DMS 273 treated with DMSO at 0.1 percent for 48 hours (cell line): ENCODE data around the gene AHI1.

Experiments
- DNase-seq: peaks from one replicate; lab custom pipeline; 2025; lab: John Stamatoyannopoulos, UW

AHI1 gene

GRCh38 chr6:135497412-135498184, at the start of gene AHI1:
TSS of gene AHI1 (minus strand) at chr6:135497740. CDS start at chr6:135492237, 5,503 bp downstream.
- DNase-seq, result peak; percentile 76

DNA sequence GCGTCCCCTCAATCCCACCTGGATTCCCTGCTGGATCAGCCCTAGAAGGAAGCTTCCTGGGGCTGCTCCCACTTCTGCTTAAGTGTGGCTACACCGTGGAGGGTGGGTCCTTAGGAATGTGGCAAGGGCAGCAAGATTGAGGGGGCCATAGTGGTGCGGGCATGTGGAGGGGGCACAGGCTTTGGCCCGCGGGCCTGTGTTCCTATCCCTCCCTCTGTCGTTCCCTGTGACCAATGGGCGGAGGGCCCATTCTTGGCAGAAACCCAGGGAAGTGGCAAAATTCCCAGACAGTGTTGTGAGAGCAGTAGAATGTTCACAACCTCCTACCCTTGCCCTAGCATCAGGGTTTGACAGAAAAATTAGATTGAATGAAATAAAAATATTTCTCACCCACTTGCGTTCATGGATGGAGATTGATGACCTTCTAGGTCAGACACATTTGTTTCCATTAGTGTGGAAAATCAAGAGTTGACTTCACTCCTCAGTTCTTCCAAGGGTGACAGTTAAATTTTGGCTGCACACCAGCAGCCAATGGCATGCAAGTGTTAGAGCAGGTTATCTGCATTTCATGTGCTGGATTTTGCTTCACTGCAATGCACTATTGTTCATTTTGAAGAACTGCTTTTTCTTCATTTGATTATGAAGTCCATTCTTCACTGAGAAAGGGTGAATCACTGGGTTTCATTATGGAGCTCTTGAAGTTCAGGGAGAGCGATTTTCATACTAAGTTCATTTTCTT, 49.3 kb upstream of the AHI1 start:
- no peak for DNase-seq

- DNase-seq, result no peak
These were observed 48.7 kb upstream of the AHI1 start for GRCh38 chr6:135546206-135546605.

DNA sequence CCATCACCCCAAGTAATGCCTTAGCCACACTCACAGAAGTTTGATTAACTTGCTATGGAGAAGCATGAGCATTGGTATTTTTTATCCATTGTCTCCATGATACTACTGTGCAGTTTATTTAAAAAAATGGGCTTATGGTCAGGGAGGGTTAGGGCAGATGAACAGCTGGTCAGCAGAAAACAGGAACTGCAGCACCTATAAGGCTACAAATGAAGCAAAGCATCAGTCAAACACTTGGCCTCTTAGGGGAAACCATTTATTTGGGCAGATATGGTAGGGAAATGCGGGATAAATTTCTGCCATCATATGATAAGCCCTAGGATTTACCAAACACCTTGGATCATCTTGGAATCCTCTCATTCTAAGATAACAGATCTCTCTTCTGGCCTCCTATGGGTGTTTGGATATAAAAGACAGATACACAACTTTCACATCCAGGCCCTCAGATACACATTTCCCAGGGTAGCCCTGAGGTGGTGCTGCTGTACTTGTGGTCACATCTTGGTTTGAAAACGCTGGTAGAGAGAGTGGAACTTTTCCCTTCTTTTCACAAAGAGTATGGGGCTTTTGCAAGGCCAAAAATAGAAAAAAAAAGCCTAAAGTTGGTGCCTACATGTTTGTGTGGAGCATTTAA, 42.8 kb upstream of the AHI1 start:
- DNase-seq, result no peak

DNA sequence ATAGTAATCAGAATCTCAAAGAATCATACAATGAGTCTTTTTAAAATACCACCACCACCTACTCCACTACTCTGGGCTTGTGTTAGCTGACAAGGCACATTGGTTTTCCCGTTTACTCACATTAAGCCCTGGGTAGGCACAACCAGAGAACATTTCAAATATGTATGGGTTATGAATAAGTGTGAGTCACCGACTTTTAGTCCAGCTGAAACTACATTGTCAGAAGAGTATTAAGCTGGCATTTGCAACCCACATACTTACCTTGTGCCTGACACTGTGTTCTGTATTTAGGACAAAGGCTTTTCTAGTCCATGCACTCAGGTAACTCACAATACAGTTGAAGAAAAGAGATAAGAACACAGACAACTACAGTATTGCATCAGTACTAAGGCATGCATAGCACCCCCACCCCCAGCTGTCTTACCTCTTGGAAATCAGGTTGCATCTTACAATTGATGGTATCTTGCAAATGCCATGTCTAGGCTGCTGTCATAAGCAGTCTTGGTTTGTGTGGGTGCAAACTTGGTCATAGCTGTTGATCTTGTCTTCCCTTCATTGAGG, 40.3 kb upstream of the AHI1 start:
- DNase-seq, result no peak

GRCh38 chr6:135535989-135536414, 38.5 kb upstream of the AHI1 start:
- DNase-seq, result no peak

DNA sequence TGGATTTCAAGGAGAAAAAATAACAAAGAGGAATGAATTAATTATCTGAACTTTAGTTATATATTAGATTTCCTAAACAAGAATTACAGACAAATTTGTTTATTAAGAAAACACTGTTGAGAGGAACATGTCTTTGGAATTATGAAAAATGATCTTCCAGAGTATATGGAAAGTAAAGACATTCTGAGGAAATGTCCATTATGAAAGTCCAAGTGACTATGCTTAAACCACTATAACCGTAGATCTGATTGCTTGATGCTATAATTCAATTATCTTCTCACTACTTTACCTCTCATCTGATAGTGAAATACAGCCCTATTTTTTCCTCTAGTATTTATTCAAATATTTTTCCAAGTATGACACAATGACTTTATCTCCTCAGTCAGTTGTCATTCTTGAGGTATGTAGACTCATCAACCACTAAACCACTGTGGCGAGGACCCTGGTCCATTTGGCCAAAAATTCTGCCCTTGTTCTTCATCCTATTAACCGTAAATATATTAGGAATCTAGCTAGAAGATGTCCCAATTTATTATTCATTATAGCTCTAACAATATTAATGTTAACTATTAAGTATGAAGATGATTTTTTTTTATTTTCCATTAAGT, 37.3 kb upstream of the AHI1 start:
- DNase-seq, result no peak

DNA sequence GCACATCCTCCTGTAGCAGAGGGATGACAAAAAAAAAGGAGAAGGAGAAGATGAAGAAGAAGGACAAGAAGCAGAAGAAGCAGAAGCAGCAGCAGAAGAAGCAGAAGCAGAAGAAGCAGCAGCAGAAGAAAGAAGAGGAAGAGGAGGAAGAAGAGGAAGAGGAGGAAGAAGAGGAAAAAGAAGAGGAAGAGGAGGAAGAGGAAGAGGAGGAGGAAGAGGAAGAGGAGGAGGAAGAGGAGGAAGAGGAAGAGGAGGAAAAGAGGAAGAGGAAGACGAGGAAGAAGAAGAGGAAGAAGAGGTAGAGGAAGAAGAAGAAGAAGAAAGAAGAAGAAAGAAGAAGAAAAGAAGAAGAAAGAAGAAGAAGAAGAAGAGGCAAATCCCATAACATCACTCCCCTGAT, 35.0 kb upstream of the AHI1 start:
- DNase-seq, result no peak

DNA sequence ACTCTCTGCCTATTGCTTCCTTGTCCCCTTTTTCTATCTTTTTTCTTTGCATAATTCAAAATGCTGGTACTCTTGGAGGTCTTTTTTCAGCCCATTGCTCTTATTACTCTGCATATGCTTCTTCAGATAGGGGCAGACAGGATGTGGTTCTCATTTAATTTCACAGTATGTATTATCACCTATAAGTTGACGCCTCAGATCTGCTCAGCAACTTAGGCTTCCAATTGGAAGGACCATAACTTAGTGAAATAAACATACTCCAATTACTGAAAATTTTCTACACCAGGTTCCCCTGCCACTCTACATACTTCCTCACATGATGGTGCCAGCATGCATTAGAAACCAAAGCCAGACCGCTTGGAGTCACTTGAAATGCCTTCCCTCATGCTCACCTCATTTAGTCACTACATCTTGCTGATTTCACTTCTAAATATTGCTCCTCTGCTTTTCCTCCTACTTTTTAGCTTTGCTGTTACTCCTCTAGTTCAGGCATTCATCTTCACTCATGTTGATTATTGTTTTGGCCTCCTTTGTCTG, 34.5 kb upstream of the AHI1 start:
- no peak for DNase-seq

DNA sequence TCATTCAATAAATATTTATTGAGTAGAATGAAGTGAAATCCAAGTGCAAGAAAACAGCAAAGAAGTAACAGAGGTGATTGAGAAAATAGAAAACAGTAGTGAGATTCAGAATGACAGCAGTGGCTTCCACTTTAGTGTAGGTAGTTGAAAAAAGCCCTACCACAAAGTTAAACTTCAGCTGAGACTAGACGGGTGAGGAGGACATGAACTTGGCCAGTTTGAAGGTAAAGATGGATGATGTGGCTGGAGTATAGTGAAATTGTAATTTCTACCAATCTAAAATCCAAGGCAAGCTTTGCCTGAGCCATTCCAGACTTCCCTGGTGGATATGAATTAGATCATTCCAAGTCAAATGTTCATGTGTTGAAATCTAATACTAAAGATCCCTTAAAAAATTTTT, 32.6 kb upstream of the AHI1 start:
- DNase-seq, result no peak

DNA sequence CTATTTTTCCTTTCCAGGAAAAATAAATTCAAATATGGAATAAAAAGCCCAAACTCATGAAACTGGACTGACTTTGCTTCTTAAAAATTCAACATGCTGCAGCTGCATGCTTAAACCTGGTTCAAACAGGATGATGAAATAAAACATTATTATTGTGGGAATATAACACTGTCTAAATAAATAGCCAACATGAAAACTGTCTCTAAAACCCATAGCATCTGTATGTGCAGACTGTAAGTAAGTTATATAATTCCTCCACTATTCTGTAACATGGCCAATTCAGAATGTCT, 30.4 kb upstream of the AHI1 start:
- DNase-seq, result no peak

DNA sequence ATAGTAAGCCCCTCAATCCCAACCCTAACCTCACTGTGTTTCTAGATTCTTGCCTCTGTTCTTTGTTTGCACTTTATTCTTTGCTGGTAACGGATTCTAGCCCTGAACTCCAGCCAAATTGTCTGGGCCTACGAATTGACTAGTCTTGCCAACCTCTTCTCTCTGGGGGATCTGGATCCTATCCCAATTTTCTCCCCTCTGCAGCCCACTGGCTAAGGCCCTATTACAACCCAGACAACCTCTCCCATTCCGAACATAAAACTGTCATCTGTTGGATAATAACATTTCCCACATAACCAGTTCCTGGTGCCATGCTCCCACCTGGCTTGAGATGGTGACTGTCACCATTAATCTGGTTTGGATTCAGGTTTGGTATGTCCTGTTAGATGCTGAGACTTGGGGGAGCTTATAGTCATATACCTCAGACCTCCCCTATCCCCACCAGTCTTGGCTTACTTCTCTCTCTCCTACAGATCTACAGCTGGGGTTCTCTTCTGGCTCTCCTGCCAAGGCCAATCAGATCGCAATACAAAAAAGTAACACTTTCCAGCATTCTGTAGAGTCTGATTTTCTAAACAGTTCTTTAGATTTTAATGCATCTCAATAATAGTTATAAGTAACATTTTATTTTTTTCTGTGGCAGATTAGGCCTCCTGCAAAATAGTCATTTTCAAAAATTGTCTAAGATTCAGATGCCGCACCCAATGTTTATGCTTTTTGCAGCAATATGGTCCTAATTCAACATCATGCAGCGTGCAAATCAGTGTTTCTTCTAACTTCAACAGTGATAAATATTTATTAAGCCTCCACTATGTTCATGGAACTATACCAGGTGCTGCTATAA, 29.8 kb upstream of the AHI1 start:
- no peak for DNase-seq

GRCh38 chr6:135525594-135525993, 28.1 kb upstream of the AHI1 start:
- no peak for DNase-seq

DNA sequence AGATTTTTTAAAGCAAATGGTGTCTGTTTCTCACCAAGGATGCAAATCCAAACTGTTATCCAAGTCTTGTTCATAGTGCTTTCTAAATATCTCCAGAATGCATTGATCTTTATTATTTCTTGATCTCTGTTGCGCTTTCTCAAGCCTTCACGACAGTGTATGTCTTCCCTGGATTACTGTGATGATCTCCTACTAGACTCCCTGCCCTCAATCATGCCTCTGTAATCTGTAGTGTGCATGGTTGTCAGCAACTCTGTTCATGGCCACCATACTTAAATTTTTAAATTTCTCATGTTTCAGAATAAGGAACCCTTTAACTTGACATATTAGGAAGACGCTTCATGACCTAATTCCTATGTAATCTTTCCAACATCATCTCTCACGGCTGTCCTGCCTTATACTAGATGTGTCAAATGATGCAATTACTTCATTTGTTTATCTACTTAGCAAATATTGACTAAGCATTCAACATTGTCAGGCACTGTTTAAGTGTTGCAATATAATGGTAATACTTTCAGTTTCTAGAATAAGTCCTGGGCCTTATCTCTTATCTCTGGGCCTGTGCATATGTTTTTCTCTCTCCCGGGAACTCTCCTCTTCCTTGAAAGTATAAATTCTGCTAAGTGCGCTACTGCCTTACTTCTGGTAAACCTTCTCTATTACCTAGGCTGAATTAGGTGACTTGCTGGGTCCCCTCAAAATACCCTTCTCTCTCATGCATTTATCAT, 25.6 kb upstream of the AHI1 start:
- no peak for DNase-seq

DNA sequence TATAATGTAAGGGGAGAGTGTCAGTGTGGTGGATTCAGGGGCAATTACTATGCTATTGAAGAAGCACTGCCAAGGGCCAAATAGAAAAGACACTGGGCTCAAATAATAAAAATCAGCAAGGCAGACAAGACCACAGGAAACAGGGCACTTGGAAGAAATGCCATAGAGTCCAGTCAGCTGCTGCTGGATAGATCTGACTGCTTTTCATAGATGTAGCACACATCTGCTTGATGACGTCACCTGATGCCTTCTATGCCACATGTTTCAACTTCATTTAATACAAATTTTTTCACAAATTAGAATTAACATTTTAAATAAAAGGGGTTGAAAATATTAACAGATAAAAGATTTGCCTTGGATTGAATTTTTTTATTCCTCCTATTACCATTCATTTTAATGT, 23.9 kb upstream of the AHI1 start:
- no peak for DNase-seq

DNA sequence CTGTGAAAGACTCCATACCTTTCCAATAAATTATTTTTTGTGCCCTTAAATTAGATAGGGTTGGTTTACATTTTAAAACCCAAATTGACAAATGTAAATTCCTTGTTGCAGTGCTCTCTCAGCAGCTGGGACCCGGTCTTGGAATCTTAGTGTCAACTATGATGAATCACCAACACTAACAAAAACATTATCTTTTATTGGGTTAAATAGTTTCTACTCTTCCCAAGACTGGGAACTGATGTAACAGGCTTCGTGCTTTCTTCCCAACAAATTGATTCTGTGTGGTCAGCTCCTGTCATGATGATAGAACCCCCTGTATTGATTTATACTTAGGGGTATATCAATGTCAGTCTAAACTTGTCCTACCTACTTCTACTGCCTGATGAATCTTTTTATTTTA, 23.2 kb upstream of the AHI1 start:
- DNase-seq, result no peak

DNA sequence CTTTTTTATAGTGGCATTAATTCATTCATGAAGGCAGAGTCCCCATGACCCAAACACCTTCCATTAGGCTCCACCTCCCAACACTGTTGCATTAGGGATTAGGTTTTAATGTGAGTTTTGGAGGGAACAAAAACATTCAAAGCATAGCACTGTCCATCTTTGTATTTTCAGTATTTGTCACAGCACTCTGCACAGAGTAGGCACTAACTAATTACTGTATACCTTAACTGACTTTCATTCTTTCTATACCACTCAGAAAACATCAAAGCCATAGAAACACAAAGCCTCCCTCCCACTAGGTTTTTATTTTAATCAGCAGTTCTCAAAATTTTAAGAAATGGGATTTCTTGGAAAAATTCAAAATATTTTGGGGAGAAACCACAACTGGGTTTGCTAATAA, 21.8 kb upstream of the AHI1 start:
- no peak for DNase-seq

- DNase-seq, result no peak
These were observed 20.0 kb upstream of the AHI1 start for GRCh38 chr6:135517527-135517926.

GRCh38 chr6:135514706-135515105, 17.2 kb upstream of the AHI1 start:
- DNase-seq, result no peak

GRCh38 chr6:135506270-135506997, 8.9 kb upstream of the AHI1 start:
- peak; percentile 3 for DNase-seq
